Transverse colon (tissue), 4 donors: Measurements from ENCODE around the gene IL19.

ENCODE experiments used
- EP300 ChIP-seq: sonication (generic); formaldehyde crosslinking; IDR thresholded peaks from one replicate; pipeline ENCODE4 v1.6.1; 2017; ENCODE audit warnings: antibody characterized with exemption, low read depth
- POLR2A ChIP-seq: fragments of 450-650 bp; IDR thresholded peaks from one replicate; pipeline ENCODE4 v1.6.1; 2016; ENCODE audit warnings: antibody characterized with exemption, mild to moderate bottlenecking, moderate library complexity
- POLR2AphosphoS5 ChIP-seq, 3 donors: sonication (generic); formaldehyde crosslinking; IDR thresholded peaks; one replicate each; pipeline ENCODE4 v1.6.1; 2016; ENCODE audit warnings: antibody characterized with exemption in 3 of 3
- TF ChIP-seq, protein P1 (sequence below), 5 experiments: fragments of 200-600 bp in 3 of 5; fragments of 450-650 bp in 2 of 5; sonication (generic) in 3 of 5; IDR thresholded peaks; 1 replicate in 2 of 5; 2 replicates in 3 of 5; pipeline ENCODE4 v1.5.1; 2016 to 2017; ENCODE audit warnings: antibody characterized with exemption in 5 of 5, inconsistent platforms in 3 of 5, mild to moderate bottlenecking in 2 of 5, moderate library complexity in 1 of 5

- TF ChIP-seq POLR2AphosphoS5 (IDR thresholded peaks at IDR 0.05) (no peak), EP300 (no peak), POLR2A (no peak)
- TF ChIP-seq, protein P1, sequence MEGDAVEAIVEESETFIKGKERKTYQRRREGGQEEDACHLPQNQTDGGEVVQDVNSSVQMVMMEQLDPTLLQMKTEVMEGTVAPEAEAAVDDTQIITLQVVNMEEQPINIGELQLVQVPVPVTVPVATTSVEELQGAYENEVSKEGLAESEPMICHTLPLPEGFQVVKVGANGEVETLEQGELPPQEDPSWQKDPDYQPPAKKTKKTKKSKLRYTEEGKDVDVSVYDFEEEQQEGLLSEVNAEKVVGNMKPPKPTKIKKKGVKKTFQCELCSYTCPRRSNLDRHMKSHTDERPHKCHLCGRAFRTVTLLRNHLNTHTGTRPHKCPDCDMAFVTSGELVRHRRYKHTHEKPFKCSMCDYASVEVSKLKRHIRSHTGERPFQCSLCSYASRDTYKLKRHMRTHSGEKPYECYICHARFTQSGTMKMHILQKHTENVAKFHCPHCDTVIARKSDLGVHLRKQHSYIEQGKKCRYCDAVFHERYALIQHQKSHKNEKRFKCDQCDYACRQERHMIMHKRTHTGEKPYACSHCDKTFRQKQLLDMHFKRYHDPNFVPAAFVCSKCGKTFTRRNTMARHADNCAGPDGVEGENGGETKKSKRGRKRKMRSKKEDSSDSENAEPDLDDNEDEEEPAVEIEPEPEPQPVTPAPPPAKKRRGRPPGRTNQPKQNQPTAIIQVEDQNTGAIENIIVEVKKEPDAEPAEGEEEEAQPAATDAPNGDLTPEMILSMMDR (IDR thresholded peaks at IDR 0.05), result no peak
Measured at GRCh38 chr1:206878456-206878855, 107.9 kb downstream of the IL19 start.
